GM21381 (cell line): ENCODE results near the gene GJC2.

ENCODE experiments used
- ATAC-seq: cut with Tn5 transposase; IDR thresholded peaks from one replicate; pipeline ENCODE4 v1.9.1; 2021; ENCODE audit warnings: mild to moderate bottlenecking, moderate library complexity; ENCODE audit not compliant: unreplicated experiment

The GJC2 gene

GRCh38 chr1:228156515-228156881 lies 6.8 kb downstream of the GJC2 start:
- ATAC-seq: no peak

- ATAC-seq: no peak
These were observed 7.4 kb downstream of the GJC2 start for GRCh38 chr1:228156941-228157728.

GRCh38 chr1:228157729-228158126 lies 8.0 kb downstream of the GJC2 start:
- no peak for ATAC-seq

- ATAC-seq: no peak
These were observed 8.6 kb downstream of the GJC2 start for GRCh38 chr1:228158151-228159007.

- no peak for ATAC-seq
These were observed 9.4 kb downstream of the GJC2 start for GRCh38 chr1:228159008-228159665.

- ATAC-seq: no peak
These were observed 10.6 kb downstream of the GJC2 start for GRCh38 chr1:228160201-228160761.

GRCh38 chr1:228161362-228161761 lies 11.6 kb downstream of the GJC2 start:
- no peak for ATAC-seq

- ATAC-seq: no peak
These were observed 12.1 kb downstream of the GJC2 start for GRCh38 chr1:228161866-228162265.

- ATAC-seq: no peak
These were observed 12.7 kb downstream of the GJC2 start for GRCh38 chr1:228162286-228163006.

GRCh38 chr1:228163007-228163753 lies 13.4 kb downstream of the GJC2 start:
- ATAC-seq: no peak

- no peak for ATAC-seq
These were observed 14.2 kb downstream of the GJC2 start for GRCh38 chr1:228163776-228164519.

- no peak for ATAC-seq
These were observed 15.0 kb downstream of the GJC2 start for GRCh38 chr1:228164561-228165371.

- peak; percentile 76 for ATAC-seq
These were observed 15.8 kb downstream of the GJC2 start, which contains the start of gene IBA57 for GRCh38 chr1:228165372-228166169. Gene IBA57, plus strand, starts transcription at chr1:228165804. Its CDS starts 13 bp downstream, at chr1:228165817.

GRCh38 chr1:228166170-228166936 lies 16.6 kb downstream of the GJC2 start:
- ATAC-seq: peak; percentile 18

GRCh38 chr1:228168563-228169270 lies 19.0 kb downstream of the GJC2 start:
- no peak for ATAC-seq

GRCh38 chr1:228169345-228169744 lies 19.6 kb downstream of the GJC2 start:
- no peak for ATAC-seq
